Activated CD4-positive, alpha-beta T cell treated with anti-CD3 and anti-CD28 coated beads, Interleukin-2, amount 50 U/mL, for 48 hours (primary cell): ENCODE results near the gene KRT16.
"Not testable (repeated sequence)": the region's sequence is repeated elsewhere in the genome, so short reads cannot be mapped to it uniquely, and the experiment has no call there.

Source experiments
- DNase-seq, 2 experiments: peaks; one replicate each; pipeline ENCODE4 v3.0.0-alpha.2; 2020

Gene KRT16

GRCh38 chr17:41613277-41614082 lies 913 bp upstream of the KRT16 start:
- no peak for DNase-seq

GRCh38 chr17:41610965-41611640 lies 1.5 kb downstream of the KRT16 start:
- DNase-seq = no peak

- DNase-seq = not testable (repeated sequence)
These were observed 2.5 kb downstream of the KRT16 start for GRCh38 chr17:41610061-41610517.

GRCh38 chr17:41606930-41607329 lies 5.6 kb downstream of the KRT16 start:
- not testable (repeated sequence) for DNase-seq

- DNase-seq = no peak
These were observed 10.0 kb downstream of the KRT16 start for GRCh38 chr17:41602524-41602923.

GRCh38 chr17:41600318-41600717 lies 12.2 kb downstream of the KRT16 start:
- DNase-seq = no peak

GRCh38 chr17:41599680-41600079 lies 12.9 kb downstream of the KRT16 start:
- DNase-seq = no peak

GRCh38 chr17:41595585-41595984 lies 17.0 kb downstream of the KRT16 start:
- no peak for DNase-seq

- DNase-seq = no peak
These were observed 18.1 kb downstream of the KRT16 start for GRCh38 chr17:41594363-41594915.

GRCh38 chr17:41593306-41593981 lies 19.1 kb downstream of the KRT16 start:
- DNase-seq = no peak

GRCh38 chr17:41592601-41593305 lies 19.8 kb downstream of the KRT16 start:
- DNase-seq = no peak

- no peak for DNase-seq
These were observed 23.3 kb downstream of the KRT16 start for GRCh38 chr17:41589301-41589700.

GRCh38 chr17:41588126-41588810 lies 24.3 kb downstream of the KRT16 start:
- DNase-seq = no peak

GRCh38 chr17:41586863-41587495 lies 25.6 kb downstream of the KRT16 start, which contains the start of gene KRT14:
Gene KRT14, minus strand, starts transcription at chr17:41586895. Its CDS starts 61 bp downstream, at chr17:41586834.
- no peak for DNase-seq

GRCh38 chr17:41585301-41586056 lies 27.1 kb downstream of the KRT16 start:
- no peak for DNase-seq

- not testable (repeated sequence) for DNase-seq
These were observed 28.1 kb downstream of the KRT16 start for GRCh38 chr17:41584331-41584927.

- no peak for DNase-seq
These were observed 29.1 kb downstream of the KRT16 start for GRCh38 chr17:41583137-41584127.

GRCh38 chr17:41582061-41582968 lies 30.3 kb downstream of the KRT16 start:
- DNase-seq = not testable (repeated sequence)
